NCI-H748 (cell line): ENCODE results near the gene UQCR10.
"Not testable (repeated sequence)": the region's sequence is repeated elsewhere in the genome, so short reads cannot be mapped to it uniquely, and the experiment has no call there.

Source experiments
- DNase-seq: peaks from one replicate; lab custom pipeline; 2025; ENCODE audit not compliant: unreplicated experiment; lab: John Stamatoyannopoulos, UW

UQCR10 gene

DNA sequence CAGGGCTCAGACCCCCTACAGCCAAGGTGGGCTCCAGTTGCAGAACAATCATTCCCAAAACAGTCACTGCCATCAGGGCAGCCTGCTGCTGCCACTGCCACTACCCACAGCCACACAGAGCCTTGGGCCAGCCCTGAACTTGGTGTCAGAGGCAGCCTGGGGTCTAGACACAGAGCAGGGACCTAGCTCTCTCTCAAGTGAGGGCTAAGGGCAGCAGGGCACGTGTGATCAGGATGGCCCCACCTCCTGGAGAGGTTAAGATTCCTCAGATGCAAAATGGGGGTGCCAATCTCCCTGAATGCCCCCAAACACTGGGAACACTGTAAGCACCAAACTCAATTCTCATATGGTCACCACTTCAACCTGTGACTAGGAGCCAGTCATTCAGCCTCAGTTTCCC is 31.8 kb upstream of the UQCR10 start:
- no peak for DNase-seq

DNA sequence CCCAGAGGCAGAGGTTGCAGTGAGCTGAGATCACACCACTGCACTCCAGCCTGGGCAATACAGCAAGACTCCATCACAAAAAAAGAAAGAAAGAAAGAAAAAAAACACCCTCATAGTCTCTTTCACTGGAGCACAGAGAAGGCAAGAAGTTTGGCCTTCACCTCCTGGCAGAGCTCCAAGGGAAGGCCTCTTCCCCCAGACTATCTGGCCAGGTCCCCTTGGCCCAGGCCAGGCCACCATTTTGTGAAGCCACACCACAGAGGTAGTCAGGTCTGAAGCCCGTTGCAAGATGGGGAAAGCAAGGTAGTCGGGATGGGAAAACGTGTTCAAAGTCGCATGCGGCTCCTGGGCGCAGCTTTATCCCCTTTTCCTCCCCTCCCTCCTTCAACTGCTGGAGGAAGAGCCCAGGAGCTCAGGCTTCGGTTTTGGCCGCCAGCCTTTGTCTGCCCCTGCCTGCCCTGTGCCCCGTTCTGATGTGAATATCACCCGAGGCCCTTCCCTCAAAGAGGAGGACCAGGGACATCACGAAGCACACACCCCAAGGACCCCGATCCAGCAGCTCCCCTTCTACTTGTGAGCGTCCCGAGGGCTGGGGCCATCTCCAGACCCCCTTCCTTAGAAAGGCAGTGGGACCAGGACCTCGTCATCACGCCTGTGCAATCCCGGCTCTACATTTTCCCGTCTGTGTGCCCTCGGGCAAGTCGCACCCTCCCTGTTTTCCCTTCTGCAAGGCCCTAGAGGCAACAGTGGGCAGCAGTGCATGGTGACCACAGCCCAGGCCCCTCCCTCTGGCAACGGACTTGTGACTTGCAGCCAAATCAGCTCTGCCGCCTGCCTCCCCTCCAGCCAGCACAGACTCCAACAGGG is 29.7 kb upstream of the UQCR10 start:
- DNase-seq, result no peak

DNA sequence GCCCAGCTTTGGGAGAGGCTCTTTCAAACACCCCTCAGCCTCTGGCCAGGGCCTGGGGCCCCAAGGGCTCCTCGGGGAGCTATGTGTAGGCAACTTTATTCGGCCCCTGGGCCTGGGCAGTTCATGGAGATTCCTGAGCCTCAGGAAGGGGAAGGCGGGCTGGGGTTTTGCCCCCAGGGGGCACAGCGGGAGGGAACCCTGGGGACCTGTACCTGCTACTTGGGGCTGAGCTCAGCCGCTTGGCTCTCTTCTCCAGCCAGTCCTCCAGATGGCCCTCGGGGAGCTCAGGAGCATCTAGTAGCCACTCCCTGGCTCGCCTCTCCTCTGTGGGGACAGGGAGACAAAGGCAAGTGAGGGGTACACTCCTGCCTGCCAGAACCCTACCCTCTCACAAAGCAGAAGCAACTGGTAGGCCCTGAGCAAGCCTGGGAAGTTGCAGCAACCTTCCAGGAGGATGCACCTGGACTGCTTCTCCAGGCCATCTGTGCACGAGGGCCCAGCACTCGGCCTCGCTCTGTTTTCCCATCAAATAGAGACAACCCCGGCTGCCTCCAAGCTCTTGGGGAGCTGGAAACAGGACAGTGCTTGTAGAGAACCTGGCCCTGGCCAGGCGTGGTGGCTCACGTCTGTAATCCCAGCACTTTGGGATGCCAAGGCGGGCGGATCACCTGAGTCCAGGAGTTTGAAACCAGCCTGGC is 28.9 kb upstream of the UQCR10 start:
- DNase-seq, result no peak

DNA sequence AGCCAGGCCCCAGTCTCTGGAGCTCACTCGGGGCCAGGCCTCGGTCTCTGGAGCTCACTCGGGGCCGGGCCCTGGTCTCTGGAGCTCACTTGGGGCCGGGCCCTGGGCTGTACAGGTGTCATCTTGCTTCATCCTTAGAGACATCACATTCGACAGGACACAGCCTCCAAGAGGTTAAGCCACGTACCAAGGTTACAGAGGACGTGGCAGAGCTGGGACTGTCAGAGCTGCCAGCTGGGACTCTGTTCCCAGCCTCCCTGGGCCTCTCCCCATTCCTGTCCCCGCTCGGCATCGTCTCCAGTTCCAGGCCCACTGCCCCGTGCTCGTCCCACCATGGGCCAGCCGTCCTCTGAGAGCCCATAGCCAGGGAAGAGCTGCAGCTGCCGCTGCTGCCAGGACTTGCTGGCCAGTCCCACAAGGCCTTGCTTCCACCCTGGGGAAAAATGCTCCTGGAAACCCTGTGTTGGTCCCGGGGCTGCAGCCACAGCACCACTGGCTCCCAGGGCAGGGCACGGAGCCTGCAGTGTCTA is 27.8 kb upstream of the UQCR10 start:
- no peak for DNase-seq

DNA sequence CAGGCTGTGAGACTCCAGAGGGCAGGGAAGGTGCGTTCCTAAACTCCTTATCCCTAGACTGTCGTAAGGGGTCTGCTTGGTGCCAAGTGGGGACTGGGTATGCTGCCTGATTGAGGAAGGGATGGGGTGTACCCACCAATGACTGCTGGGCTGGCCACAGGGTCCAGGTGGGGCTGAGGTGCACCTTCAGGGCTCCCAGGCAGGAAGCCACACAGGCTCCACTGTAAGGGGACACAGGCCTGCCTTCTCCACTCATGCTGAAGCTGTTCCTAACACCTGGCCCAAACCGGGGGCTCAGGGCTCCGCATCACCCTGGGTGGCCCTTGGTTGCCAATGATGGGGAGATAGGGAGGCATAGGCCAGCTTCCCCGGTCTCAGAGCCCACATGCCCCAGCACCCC is 27.0 kb upstream of the UQCR10 start:
- no peak for DNase-seq

DNA sequence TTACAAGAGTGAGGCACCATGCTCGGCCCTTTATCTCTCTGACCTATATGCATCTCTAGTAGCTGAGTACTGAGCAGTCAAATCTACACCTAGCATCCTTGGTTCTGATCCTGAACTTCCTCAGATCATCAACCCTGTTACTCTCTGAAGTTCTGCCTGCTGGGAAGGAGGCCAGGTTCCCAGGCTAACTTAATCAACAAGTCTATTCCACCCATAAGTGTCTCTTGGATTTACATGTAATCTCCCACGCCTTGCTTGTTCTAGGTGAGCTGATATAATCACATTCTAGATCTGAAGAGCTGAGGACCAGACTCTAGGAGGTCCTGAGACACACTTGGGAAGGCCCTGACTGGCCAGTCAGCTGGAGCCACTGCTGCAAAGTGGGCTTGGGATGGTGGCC is 25.2 kb upstream of the UQCR10 start:
- DNase-seq, result no peak

DNA sequence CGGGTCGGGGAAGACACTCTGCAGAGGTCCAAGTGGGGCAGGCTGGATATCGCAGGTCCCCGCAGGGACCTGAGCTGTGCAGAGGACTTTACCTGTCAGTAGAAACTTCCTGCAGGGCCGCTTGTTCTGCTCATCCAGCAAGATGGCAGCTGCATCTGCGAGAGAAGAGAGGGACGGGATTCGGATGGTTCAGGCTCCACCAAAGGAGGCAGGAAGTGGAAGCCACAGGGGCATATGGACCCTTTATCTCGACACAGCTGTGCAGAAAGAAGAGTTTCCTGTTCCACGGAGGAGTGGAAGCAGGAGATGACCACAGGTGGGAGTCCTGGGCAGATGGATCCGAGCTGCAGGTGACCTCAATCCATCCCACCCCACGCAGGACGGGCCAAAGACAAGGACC is 24.8 kb upstream of the UQCR10 start:
- no peak for DNase-seq

DNA sequence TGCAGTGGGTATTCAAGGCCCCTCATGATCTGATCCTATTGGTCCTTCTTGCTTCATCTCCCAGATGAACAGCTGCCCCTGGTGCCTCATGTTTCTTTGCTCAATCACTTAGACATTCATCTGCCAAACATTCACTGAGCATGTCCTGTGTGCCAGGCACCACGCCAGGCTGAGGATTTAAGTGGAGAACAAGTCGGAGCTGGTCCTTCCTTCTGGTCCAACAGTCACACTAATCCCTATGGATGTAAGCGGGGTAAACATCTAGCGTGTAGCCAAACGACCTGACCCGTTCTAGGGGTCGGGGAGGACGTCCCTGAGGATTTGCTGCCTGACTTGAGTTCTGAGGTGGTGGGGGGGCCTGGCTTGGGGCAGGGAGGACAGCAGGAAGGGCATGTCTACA is 22.3 kb upstream of the UQCR10 start:
- no peak for DNase-seq

DNA sequence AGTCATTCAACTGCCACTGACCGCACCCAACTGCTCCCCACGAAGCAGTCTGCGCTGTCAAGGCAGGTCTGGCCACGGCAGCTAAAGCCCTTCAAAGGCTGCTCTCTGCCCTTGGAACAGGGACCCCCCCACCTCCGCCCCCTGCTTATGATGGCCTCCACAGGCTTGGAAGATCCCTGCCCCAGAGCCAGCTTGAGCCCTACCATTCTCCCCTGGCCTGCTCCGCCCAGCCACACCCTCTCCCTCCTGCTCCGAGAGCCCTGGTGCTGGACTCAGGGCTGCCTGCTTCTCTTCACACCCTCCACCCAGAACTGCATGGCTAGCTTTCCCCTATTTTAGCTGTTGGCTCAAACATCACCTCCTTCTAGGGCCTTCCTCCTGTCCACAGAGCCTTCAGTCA is 19.3 kb upstream of the UQCR10 start:
- no peak for DNase-seq

DNA sequence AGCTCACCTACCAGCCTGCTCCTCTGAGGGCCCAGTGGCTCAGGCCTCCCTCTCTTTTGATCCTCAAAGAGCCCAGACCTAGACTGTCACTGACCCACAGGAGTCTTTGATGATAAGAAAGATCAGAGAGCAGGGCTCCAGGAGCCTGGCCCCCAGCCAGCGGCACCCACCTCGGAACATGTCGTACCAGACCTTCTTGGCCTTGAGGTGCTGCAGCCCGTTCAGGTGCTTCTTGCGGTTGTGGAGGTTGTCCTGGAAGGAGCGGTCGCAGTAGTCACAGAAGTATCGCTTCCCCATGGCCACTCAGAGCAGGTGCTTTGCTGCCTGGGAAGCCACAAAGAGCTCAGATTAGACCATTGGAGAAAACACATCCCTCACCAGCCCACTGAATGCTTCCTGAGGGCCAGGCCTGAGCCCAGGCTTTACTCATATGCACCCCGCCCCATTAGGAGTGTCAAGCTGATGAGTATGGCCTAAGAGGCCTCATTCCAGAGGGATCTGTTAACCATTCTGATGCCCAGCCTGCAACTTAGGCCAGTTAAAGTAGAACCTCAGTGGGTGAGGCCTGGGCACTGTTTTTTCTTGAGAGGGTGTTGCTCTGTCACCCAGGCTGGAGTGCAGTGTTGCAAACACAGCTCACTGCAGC is 18.8 kb upstream of the UQCR10 start:
- no peak for DNase-seq

DNA sequence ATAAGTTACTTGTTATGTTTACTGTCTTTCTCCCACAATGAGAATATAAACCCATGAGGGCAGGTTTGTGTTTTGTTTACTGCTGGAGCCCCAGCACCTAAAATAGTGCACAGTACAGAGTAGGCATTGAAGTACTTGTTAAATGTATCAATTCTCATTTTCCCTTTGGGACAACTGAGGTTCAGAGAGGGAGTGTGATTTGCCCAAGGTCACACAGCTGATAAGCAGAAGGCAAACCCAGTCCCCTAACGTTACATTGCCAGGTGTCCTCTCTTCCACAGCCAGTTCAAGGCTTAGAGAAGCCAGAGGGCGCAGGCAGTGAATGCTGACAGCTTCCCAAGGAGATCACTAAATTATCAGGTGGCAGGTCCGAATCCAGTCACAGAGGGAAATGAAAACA is 17.1 kb upstream of the UQCR10 start:
- no peak for DNase-seq

DNA sequence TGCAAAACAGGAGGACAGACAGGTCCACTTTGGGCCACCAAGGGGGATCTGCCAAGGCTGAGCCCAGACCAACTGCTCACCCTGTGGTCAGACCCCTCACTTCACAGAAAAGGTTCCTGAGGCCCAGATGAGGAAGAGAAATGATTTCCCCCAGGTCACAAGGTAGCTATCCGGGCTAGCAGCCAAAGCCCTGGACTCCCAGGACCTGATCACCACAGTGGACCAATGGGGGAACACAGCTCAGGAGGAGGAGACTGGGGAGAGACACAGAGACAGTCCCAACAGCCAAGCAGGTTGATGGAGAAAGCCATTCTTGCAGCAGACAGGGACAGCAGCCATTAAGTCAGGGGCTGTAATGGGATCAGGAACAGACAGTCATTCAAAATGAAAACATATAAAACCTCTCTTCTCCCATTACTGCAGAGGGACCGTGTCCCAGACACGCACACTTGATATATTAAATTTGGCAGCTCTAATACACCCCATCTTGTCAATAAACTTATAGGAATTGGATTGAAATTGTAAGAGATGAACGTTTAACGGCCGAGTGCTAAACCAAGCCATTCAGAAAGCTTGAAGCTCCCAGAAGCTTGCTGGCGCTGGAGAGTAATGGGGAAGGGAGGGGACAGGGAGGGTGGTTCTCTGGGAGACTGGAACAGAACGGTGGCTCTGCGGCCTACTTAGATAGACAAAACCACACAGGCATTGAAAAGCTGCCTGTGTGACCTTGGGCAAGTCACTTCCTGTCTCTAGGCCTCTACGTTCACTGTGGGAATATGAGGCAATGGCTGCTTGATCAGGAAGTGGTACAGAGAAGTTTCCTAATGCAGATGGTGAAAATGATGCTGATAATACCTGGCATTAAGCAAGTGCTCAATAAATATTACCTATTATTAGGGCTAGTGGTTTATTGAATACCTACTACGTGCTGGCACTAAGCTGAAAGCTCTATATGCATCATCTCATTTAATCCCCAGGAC is 16.3 kb upstream of the UQCR10 start:
- no peak for DNase-seq

DNA sequence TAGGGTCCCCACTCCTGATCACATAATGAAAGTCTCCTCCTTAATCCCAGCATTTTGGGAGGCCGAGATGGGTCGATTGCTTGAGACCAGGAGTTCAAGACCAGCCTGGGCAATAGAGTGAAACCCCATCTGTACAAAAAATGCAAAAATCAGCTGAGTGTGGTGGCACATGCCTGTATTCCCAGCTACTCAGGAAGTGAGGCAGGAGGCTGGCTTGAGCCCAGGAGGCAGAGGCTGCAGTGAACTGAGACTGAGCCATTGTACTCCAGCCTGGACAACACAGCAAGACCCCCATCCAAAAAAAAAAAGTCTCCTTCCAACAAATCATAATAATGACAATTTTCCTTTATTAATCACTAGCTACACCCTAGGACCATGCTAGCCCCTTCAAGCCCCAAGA is 15.5 kb upstream of the UQCR10 start:
- no peak for DNase-seq

DNA sequence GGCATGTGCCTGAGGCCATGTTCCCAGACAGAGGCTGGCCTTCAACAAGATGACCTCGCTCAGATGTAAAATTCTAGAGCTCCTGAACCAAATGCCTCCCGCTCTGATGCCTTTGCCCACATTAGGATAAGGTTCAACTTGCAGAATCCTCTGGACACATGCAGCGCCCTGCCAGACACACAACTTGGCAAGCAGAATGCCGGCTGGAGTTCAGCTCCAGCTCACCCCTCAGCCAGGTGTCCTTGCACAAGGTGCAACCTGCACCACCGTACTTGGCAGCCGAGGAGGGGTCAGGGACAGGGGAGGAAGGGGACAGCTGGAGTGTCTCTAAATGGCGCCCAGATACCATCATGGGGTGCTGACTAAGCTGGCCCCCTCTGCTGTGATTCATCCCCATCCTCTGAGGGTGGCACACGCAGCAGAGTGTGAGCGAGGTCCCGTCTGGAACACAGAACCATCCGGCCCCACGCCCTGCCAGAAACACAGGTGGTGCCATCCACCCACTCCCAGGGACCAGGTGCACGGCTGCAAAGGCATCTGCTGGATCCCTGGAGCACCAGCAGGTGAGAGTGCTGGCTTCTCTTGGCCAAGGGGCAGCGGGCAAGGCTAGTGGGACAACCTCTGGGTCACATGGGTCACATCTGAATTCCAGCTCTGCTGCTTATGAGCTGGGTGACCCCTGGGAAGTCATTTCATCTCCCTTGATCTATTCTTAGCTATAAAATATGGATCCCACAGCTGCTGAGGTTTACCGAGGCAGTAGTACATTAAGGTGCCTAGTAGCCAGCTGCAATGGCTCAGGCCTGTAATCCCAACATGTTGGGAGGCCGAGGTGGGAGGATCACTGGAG is 13.1 kb upstream of the UQCR10 start:
- no peak for DNase-seq

DNA sequence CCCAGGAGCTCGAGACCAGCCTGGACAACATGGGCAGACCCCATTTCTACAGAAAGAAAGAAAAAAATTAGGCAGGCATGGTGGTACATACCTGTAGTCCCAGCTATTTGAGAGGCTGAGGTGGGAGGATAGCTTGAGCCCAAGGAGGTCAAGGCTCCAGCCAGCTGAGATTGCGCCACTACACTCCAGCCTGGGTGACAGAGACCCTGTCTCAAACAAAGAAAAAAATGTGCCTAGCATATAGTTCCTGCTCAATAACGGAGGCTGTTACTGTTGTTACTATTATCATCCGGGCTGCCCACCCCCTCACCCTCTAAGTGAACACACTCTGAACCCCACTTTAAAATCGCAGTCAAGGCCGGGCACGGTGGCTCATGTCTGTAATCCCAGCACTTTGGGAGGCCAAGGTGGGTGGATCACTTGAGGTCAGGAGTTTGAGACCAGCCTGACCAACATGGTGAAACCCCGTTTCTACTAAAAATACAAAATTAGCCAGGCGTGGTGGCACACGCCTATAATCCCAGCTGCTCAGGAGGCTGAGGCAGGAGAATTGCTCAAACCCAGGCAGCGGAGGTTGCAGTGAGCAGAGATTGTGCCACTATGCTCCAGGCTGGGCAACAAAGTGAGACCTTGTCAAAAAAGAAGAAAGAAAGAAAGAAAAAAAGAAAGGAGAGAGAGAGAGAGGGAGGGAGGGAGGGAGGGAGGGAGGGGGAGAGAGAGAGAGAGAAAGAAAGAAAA is 12.3 kb upstream of the UQCR10 start:
- DNase-seq, result not testable (repeated sequence)

DNA sequence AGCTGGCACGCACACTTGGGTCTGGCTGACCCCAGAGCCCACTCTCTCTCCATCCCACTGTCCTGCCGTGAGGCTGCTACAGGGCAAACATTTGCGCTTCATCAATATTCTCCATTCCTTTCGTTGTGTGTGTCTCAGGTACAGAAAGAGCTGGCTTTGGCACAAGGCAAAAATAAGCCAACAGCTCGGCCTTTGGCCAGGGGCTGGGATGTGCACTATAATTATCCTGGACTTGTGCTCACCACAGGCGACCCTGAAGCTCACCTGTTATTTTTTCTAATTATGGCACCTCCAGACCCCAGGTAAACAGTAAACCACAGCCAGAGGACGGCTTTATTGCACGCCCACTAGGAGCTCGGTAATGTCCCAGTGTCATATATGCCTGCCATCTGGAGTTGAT is 11.3 kb upstream of the UQCR10 start:
- no peak for DNase-seq

DNA sequence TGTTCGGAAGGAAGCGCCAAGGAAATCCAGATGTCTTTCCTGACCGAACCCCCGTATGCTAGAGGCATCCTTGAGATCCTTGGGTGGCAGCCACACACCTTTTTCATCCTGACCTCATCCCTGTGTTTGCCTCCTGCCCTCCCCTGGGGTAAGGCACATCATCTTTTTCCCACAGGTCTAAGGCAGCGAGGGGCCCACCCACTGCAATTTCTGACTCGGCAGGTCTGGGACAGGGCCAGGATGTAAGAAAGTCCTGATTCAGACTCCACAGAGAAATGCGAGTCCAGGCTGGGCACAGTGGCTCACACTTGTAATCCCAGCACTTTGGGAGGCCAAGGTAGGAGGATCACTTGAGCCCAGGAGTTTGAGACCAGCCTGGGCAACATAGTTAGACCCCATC is 10.8 kb upstream of the UQCR10 start:
- DNase-seq, result no peak

DNA sequence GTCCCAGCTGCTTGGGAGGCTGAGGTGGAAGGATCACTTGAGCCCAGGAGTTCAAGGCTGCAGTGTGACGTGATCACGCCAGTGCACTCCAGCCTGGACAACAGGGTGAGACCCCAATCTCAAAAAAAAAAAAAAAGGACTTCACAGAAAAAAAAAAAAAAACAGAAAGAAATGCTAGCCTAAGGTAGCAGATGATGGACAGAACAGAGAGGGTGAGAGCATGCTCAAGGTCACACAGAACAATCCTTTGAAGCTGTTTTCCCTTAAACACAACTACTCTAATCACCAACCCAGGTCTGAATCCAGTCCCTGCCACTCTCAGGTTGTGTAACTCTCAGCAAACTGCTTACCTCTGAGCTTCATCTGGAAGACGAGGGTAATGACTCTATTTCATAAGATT is 10.1 kb upstream of the UQCR10 start:
- DNase-seq, result no peak

DNA sequence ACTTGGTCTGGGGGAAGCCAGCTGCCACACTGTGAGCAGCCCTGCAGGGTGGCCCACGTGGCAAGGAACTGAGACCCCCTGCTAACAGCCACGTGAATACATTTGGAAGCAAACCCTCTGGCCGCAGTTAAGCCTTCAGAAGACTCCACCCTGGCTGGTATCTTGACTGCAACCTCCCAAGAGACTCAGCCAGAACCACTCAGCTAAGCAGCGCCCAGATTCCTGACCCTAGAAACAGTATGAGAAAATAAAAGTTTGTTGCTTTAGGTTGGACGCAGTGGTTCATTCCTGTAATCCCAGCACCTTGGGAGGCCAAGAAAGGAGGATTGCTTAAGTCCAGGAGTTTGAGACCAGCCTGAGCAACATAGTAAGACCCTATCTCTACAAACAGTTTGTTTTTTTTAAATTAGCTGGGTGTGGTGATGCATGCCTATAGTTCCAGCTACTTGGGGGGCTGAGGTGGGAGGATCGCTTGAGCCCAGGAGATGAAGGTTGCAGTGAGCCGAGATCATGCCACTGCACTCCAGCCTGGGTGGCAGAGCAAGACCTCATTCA is 9.0 kb upstream of the UQCR10 start:
- DNase-seq, result no peak
